ENCODE measurements around the gene EPHA7.

EPHA7 gene

DNA sequence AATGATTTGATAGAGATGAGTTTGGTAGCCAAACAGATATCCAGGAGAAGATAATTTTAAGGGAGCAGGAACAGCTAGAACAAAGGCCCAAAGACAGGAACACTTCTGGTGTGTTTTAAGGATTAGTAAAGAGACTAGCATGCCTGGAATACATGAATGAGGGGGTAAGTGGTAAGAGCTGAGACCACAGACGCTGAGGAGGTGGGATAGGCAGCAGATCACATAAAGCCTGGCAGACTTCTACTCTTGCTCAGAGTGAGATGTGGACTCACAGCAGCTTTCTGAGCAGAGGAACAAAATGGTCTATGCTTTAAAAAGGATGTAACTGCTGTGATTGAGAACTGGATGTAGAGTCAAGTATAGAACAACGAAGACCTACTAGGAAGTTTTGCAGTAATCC, 100.1 kb downstream of the EPHA7 start:
- no peak for DNase-seq

DNA sequence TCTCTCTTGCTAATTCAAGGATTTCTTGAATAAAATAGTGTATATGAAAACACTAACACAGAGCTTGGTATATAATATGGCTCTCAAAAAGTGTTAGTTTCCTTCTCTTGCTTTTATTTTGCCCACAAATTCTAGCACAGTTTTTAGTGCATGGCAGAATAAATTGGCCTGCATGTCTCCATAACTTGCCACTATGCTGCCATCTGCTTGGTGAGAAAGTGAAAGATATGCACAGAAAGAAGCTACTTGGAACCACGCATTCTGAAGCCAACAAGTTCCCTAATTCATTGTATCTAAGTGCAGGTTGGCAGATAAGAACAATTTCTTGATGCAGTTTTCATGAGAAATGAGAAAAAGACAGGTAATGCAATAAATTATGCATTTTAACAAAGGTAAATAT, 101.2 kb downstream of the EPHA7 start:
- no peak for DNase-seq

DNA sequence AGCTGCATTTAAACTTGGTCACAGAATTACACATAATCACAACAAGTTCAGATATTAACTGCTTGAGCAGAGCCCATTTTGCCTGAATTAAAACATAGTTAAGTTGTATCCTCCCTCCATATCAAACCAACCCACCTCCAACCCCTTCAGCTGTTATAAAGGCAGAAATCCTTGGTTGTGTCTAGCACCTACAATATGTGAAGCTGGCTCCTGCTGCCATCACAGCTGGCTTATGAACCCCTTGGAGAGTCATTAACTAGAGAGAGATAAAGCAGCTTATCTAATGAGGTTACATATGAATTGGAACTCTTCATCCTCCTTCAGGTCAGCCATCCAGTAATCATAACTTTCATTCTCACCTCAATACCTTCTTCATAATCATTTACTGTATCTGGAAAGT, 101.8 kb downstream of the EPHA7 start:
- no peak for DNase-seq

DNA sequence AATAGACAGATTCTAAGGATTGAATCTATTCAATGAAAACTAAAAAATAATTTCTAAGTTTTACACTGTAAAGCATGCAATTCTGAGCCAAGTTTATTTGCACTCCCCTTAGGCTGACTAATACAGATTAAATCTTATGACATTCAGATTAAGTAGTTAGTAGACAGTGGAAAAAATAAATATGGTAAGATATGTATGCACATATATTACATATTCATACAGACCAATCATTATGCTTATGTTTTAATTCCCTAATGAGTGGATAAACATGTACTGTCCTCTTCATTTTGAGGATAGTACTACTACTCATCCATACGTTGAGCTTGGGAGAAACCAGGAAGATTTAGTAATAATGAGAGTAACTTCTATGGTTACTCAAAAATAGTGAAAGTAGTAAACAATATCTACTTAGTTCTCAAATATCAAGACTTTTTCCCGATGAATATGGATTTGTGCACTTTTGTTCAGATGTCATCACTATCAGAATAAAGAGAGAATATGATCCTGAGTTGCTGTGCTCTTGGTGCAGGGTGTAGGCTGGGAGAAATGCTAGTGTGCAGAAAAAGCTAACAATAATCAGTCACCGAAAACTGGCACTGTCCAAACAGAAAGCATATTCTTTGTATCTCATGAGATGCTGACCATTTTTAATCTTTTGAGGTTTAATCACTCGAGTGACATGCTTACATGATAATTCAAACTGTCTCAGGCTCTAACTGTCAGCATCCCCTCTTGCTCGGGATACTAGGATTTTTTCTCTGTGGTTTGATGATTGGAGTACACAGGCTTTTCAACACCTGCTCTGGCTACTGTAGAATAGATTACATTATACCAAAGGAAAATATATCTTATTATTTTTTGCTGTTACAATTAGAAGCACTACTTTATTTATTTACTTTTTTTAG, 111.6 kb downstream of the EPHA7 start:
- no peak for DNase-seq

DNA sequence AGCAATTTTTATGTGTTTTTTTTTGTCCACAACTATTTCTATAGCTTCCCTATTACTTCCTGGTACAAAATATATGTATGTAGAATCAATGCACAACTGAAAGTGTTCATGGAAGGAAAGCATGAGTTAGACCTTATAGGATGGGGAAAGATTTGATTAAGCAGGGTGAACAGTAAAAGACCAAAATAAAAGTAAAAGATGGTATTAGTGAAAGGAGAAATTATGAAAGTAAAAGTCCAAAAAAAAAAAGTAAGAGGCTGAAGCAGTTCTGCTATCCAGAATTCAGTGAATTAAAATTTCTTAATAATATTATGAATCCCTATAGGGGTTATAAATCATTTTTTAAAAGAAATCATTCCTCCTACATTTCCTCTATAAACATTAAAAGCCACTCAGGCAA, 114.3 kb downstream of the EPHA7 start:
- no peak for DNase-seq

DNA sequence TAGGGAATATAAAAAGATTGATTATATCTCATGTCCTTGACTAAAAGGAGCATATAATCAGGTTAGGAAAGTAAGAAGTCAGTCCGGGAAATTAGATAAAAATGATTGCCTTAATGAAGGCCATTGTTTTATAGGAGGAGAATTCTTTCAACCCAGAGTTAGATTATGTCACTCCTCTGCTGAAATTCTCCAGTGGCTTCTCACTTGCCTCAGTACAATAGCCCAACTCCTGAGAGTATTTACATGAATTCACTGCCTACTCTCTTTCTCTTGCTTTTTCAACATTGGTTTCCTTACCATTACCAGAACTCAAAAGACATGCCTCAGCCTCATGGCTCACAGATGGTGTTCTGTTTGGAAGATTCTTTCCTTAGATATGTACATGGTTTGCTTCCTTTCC, 114.9 kb downstream of the EPHA7 start:
- DNase-seq: no peak

DNA sequence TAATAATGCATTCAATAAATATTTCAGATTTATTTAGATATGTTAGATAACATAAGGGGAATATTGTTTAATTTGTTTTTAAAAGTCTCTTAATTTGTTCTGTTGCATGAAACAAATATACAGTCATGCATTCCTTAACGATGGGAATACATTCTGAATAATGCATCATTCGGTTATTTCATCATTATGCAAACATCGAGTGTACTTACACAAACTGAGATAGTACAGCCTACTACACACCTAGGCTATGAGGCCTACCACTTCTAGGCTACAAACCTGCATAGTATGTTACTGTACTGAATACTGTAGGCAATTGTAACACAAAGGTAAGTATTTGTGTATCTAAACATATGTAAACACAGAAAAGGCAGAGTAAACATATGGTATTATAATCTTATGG, 118.7 kb downstream of the EPHA7 start:
- no peak for DNase-seq

DNA sequence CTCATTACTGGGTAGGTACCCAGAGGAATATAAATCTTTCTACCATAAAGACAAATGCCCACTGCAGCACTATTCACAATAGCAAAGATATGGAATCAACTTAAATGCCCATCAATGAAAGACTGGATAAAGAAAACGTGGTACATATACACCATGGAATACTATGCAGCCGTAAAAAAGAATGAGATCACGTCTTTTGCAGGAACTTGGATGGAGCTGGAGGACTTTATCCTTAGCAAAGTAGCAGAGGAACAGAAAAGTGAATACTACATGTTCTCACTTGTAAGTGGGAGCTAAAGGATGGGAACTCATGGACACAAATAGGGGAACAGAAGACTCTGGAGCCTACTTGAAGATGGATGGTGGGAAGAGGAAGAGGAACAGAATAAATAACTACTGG, 119.7 kb downstream of the EPHA7 start:
- no peak for DNase-seq

DNA sequence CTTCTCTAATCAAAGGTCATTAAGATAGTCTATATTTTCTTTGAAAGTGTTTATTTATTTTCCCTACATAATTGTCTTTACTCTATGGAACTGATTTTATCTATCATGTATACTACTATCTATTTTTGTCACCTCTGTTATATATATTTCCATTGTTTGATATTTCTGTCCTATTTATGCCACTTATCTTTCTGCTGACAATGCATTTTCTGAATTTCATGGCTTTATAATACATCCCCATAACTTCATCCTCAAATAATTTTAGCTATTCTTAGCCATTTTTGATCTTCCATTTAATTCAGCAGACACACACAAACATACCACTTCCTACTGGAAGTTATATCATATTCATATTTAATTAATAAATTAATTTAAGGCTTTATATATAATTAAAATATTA, 123.7 kb downstream of the EPHA7 start:
- DNase-seq: no peak

DNA sequence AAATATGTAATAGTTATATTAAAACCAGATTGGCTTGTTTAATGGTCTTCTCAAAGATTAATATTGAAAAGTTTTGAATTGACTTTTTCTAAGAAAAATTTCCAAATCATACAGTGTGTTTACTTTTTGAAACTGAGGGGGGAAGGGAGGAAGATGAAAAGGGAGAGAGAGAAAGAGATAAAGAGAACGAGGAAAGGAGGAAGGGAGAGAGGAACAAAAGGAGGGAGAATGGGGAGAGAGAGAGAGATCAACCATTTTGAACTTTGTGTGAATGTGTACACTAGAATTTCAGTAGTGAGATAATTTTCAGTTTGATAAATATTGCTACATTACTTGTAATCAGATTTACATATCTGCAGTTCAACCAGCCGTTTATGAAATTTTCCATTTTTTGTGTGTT, 124.5 kb downstream of the EPHA7 start:
- no peak for DNase-seq

DNA sequence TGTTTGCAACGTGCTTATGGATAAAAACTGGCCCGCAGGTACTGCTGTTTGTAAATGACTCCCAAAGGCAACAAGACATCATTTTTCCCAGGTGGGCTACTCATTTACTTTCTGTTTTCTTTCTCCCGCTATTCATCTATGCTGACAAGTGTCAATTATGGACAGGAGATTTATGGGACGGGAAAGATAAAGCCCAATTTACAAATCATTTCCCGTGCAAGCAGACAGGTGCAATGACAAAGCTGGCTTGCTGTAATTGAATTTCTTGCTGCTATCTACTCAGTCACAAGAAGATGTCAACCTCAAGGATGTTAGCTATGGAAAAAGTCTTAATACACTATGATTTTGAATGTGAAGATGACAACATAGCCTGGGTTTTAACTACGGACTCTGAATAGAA, 125.5 kb downstream of the EPHA7 start:
- no peak for DNase-seq

DNA sequence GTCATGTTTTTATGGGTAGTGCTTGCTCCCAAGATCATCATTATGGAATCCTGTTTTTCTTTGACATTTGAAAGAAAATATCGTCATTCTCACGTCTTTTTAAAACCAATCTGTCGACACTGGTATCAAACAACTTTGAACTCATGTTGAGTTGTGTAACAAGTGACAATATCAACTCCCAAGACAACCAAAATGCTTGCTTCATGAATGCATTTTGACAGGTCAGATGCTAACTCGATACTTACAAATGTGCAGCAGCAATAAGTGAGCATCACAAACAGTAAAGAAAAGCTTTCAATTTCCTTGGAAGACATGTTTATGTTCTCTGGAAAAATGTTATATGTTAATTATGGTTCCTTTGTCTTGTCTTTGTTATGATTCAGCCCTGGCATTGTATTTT, 125.9 kb downstream of the EPHA7 start:
- DNase-seq: no peak

DNA sequence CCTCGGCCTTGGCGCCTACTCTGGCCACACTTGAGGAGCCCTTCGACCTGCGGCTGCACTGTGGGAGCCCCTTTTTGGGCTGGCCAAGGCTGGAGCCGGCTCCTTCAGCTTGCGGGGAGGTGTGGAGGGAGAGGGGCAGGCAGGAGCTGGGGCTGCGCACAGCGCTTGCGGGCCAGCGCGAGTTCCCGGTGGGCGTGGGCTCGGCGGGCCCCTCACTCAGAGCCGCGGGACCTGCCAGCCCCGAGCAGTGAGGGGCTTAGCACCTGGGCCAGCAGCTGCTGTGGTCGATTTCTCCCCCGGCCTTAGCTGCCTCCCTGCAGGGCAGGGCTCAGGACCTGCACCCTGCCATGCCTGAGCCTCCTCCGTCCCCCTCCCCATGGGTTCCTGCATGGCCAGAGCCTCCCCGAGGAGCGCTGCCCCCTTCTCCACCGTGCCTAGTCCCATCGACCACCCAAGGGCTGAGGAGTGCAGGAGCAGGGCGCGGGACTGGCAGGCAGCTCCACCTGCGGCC, 136.8 kb downstream of the EPHA7 start:
- no peak for DNase-seq

DNA sequence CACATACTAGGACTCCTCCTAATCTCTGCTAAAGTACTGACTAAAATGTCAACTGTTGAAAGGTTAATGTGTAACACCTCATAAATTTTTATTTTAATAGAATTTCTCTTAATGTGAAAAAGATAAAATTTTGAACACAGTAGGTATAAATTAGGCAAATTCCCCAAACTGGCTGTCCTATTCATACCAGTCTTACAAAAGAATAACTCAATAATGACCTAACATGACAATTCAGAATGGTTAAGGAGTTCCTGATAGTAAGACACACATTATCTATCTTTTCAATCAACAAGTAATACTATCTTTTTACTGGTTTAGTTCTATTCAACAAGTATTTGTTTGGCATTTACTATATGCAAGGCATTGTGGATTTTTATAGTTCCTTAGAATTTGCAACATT, 141.1 kb downstream of the EPHA7 start:
- no peak for DNase-seq

DNA sequence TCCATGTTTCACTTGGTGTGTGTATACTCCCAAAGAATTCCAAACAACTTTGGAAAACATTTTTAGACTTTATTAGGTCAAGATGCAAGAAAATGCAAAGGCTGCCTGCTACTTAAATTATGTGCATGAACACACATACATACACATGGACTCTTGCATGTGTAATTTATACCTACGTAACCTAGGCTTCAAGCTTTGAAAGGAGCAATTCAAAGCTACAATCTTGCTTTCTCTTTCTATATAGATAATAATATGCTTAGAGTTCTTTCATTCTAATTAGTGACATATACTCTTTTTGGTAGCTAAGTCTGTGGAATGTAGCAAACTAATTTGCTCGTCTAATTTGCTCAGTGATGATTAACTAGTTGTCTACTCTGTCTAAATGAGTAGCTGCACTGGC, 146.5 kb downstream of the EPHA7 start:
- DNase-seq: no peak

DNA sequence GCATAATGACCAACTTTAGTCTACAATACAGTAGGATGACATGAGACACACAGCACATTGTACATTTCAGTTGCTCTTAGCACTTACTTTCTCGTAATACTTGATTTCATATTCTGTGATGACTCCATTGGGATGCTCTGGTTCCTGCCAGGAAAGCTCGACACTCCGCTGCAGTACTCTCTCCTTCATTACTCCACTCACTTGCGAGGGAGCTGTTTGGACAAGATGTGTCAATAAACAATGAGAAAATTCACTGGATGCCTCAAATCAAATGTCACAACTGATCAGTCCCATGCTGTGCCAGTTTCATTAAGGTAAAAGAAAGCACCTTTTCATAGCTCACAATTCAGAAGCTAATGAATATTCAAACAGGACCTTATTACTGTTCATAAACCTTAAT, 147.1 kb downstream of the EPHA7 start:
- DNase-seq: no peak

DNA sequence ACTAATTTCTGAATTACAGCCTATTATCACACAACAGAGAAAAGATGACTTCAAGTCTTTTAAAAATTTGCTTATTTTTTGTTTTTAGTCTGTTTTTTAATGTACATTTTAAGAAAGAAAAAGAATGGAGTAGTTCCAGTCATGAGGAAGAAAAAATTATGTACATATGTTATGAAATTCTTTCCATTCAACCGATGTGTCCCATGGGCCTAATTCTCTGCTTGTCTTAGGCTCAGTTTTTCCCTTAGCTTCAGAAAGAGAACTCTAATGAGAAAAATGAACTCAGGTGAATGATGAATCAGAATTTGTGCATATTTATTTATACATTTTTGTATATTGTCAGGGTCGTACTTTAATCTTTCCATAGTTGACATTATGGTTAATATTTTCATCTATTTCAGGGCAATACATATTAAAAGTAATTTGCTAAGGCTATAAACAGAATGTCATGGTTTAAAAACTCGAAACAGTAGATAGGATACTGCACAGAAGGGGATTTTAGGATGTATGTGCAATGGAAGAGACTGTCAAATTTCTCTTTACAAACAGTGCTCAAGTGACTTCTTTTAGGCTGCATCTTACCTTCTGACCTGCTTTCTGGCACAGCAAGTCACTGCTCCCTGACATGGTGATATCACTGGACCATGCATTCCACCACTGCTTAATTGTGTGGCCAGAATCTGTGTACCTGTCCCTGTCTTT, 153.1 kb downstream of the EPHA7 start:
- DNase-seq: no peak

DNA sequence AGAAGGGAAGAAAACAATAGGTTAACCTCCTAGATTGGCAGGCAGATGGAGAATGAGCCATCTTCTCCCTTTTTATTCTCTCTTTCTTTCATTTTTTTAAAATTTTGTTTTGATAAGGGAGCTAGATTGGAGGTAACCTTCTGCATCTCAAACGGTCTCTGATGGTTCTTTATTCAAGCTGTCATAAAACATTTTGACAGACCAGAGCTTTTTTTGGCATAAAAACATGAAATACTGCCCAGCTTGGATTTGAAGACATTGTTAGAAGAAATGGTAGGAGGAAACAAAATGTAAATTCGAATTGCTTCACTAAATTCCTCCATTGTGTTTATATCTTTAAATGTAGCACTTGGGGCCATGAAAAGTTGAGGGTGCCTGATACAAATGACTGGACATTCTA, 158.5 kb downstream of the EPHA7 start:
- DNase-seq: no peak

DNA sequence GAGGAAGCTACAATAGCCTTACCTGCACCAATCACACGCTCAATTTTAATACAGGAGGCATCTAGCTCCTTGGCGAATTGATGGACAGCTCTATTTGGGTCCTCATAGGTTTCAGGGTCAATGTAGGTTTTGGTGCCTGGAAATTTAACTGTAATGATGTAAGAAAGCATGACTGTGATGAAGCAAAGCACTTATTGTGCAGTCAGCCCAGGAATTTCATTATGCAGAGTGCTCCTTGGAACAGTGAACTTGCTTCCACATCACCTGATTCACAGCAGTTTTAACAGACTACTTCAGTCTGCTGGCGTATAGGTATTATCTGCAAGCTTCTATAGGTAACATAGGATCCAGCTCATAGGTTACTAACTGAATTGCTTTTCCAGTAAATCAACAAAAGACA, 160.0 kb downstream of the EPHA7 start:
- DNase-seq: no peak

DNA sequence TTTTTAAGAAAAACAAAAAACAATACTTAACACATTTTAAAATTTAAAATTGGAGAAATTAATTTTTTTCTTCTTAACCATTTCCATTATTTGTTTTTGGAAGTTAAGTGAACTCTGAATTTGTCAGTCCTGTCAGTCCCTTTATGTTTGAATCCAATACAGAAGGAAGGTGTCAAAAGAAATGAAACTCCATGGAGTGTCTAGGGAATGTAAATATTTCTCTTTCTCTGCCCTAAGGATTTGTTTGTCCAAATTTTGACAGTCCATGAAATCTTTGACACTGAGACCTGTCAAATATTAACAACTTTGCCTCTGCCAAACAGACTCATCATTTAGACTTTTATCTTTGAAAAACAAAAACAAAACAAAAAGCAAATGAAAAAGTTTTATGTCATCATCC, 166.4 kb downstream of the EPHA7 start:
- no peak for DNase-seq

DNA sequence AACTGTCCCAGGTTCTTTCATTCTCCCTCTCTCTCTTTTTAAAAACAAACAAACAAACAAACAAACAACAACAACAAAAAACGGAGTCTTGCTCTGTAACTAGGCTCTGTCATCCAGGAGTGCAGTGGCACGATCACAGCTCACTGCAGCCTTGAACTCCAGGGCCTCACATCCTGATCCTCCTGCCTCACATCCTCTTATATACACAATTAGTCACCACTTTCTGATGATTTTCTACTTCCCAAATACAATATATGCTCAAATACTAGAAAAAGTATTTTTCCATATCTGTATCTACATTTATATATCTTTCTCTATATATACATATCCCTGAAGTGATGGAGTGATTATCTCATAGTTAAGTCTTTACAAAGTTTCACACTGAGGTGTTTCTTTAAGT, 170.7 kb downstream of the EPHA7 start:
- no peak for DNase-seq

DNA sequence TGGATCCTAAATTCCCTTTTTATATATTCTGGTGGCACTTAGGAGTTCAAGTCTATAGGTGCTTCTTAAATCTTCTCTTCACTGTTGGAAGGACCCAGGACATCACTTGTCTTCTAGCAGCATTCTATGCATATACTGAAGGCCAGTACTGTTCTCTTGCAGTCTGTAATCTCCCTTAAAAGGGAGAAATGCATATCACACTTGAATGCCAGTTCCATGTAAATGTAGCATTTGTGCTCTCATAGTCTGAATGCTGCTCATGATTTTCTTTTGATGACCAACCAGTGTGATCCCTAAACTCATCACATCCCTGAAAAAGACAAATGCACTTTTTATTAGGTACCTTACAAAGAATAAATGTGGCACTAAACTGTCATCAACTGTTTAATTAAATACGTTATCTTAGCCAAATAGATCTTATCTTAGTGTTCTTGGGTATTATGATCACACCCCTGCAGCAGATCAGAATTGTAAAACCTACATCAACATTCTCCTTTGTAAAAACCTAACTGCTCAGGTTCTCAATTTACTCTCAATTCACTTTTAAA, 176.1 kb downstream of the EPHA7 start:
- DNase-seq: no peak

DNA sequence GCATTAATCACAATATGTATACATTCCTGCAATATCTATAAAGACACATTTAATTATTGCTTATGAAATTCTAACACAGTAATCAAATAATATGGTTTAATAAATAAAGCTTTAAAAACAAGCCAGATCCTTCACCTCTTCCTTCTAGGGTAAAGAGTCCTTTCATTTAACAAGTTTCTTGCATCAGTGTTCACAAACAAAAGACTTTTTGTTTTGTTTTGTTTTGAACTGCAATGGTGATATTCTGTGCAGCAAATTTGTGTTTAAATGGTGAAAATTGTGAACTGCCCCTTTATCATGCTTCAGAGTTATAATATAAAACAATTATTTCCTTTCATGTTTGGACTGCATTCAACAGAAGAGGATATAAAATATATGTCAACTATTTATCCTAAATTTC, 177.3 kb downstream of the EPHA7 start:
- no peak for DNase-seq

DNA sequence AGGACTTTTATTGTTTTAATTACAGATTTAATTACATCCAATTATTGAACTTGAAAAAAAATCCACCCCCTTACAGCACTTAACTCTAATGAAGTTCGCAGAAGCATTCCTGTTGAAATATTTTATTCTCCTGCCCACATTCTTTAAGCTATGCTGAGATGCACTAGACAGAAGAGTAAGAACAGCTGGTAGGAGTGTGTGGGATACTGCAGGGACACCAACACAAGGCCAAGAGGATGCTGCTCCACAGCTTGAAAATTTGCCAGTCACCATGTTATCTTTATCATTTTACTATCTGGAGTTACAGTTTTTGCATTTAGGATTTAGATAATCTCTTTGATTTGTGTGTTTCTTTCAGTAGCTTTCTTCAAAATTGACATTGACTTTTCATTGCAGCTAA, 180.7 kb downstream of the EPHA7 start:
- DNase-seq: no peak
